A673 (cell line): ENCODE results near the gene RUFY2. TPM values are rescaled to one million over a fixed set of nuclear protein-coding genes. Genes with fewer than 3 reads are reported as not detected.

Experiments
- BruUV-seq: library from RNA; stranded (reverse); fragments of 400-500 nt; replicated peaks from 2 replicates; lab custom pipeline; 2021; lab: Mats Ljungman, UMichigan
- CTCF ChIA-PET: fragments of 300-600 bp; sonication (Branson Sonifier 250); formaldehyde crosslinking; loops from one replicate; lab custom pipeline; 2022; ENCODE audit warnings: antibody characterized with exemption; lab: Charles Lee
- POLR2A ChIA-PET: fragments of 300-600 bp; sonication (Branson Sonifier 250); formaldehyde crosslinking; loops from one replicate; lab custom pipeline; 2022; ENCODE audit warnings: antibody characterized with exemption; ENCODE audit not compliant: low non-redundant PET; lab: Charles Lee
- DNase-seq: peaks from one replicate; pipeline ENCODE4 v3.0.0-alpha.2; 2015; ENCODE audit warnings: low spot score
- H3K27ac ChIP-seq: fragments of 200-600 bp; sonication (generic); 2 replicates; pipeline ENCODE4 v1.5.1; 2016; ENCODE audit warnings: mixed run types, low read depth, mild to moderate bottlenecking, mixed read lengths, antibody characterized with exemption, low read length; ENCODE audit not compliant: poor library complexity, severe bottlenecking
- H3K27me3 ChIP-seq: fragments of 200-600 bp; sonication (generic); replicated peaks from 2 replicates; pipeline ENCODE4 v1.6.1; 2017; ENCODE audit warnings: mixed run types, low read depth, mild to moderate bottlenecking, mixed read lengths, antibody characterized with exemption, low read length; ENCODE audit not compliant: insufficient read depth, poor library complexity
- H3K36me3 ChIP-seq: fragments of 200-600 bp; sonication (generic); 2 replicates; pipeline ENCODE4 v1.6.1; 2016; ENCODE audit warnings: mixed run types, mild to moderate bottlenecking, mixed read lengths, antibody characterized with exemption, low read length; ENCODE audit not compliant: insufficient read depth, poor library complexity, severe bottlenecking
- H3K4me1 ChIP-seq: fragments of 200-600 bp; sonication (generic); 2 replicates; pipeline ENCODE4 v1.6.1; 2017; ENCODE audit warnings: mixed run types, mild to moderate bottlenecking, mixed read lengths, antibody characterized with exemption, low read length; ENCODE audit not compliant: insufficient read depth, poor library complexity, severe bottlenecking
- H3K4me3 ChIP-seq: fragments of 200-600 bp; sonication (generic); 2 replicates; pipeline ENCODE4 v1.5.1; 2016; ENCODE audit warnings: low read depth, mixed run types, mild to moderate bottlenecking, mixed read lengths, low read length; ENCODE audit not compliant: poor library complexity, severe bottlenecking
- H3K9me3 ChIP-seq: fragments of 200-600 bp; sonication (generic); 2 replicates; pipeline ENCODE4 v1.6.1; 2016; ENCODE audit warnings: mixed run types, low read depth, mild to moderate bottlenecking, mixed read lengths, antibody characterized with exemption, low read length; ENCODE audit not compliant: poor library complexity, severe bottlenecking
- CTCF ChIP-seq: fragments of 300-800, 200-600 bp; sonication (generic); conservative IDR thresholded peaks from 2 replicates; pipeline ENCODE4 v1.5.1; 2017; ENCODE audit warnings: low read depth, mild to moderate bottlenecking, antibody characterized with exemption, low read length, moderate library complexity, mixed read lengths
- EZH2 ChIP-seq: fragments of 200-600 bp; sonication (generic); IDR thresholded peaks from 2 replicates; pipeline ENCODE4 v1.6.1; 2017; ENCODE audit warnings: borderline replicate concordance, low read depth, mild to moderate bottlenecking, mixed read lengths, antibody characterized with exemption, low read length; ENCODE audit not compliant: poor library complexity, severe bottlenecking
- intact Hi-C: fragments of 100-400 bp; cut with micrococcal nuclease; formaldehyde crosslinking; loops from one replicate; pipeline ENCODE4 v1.10.0; 2022; ENCODE audit not compliant: unreplicated experiment
- total RNA-seq: library from RNA; stranded (reverse); gene quantifications from 2 replicates; pipeline ENCODE4 v1.2.3, GENCODE V29; 2021

Gene RUFY2
- total RNA-seq, 1 experiment from 2014 or later = 25.8 TPM

- H3K4me3 ChIP-seq = no peak overlapping the region
- ChIA-PET CTCF (no interaction called here), POLR2A (no interaction called here)
- peaks cover 39% of the 10 kb centered on the region for H3K36me3 ChIP-seq
- H3K9me3 ChIP-seq = no peaks in the 10 kb centered on the region
- H3K4me1 ChIP-seq = no peaks in the 10 kb centered on the region
- no peaks in the 10 kb centered on the region for H3K27me3 ChIP-seq
- TF ChIP-seq EZH2 (no peak), CTCF (no peak)
- no peak for DNase-seq
- no peak overlapping the region for H3K27ac ChIP-seq
- intact Hi-C loops = no loop called here
- BruUV-seq = no TSS peak
Measured at GRCh38 chr10:68442971-68443370, 35.9 kb upstream of the RUFY2 start.

GRCh38 chr10:68440898-68441297, 33.8 kb upstream of the RUFY2 start:
- no peaks in the 10 kb centered on the region for H3K9me3 ChIP-seq
- no peak for TF ChIP-seq EZH2
- TF ChIP-seq CTCF = no peak
- no TSS peak for BruUV-seq
- H3K4me3 ChIP-seq = no peak overlapping the region
- no peaks in the 10 kb centered on the region for H3K27me3 ChIP-seq
- H3K4me1 ChIP-seq = no peaks in the 10 kb centered on the region
- no peak for DNase-seq
- intact Hi-C loops = no loop called here
- no peak overlapping the region for H3K27ac ChIP-seq
- CTCF ChIA-PET = interaction anchor here (0.6 to 1.4 kb wide), 2 partner anchors 19 to 34 kb away, joined by 3 read pairs; partner anchors contain the start of gene RUFY2
- POLR2A ChIA-PET = interaction anchor here (0.7 kb wide), 1 partner anchor 537 kb away, joined by 4 read pairs; no protein-coding TSS in a partner anchor
- H3K36me3 ChIP-seq = peaks cover 49% of the 10 kb centered on the region

GRCh38 chr10:68435803-68436202, 28.7 kb upstream of the RUFY2 start:
- DNase-seq = no peak
- no peaks in the 10 kb centered on the region for H3K27me3 ChIP-seq
- H3K36me3 ChIP-seq = peaks cover 37% of the 10 kb centered on the region
- no peak overlapping the region for H3K27ac ChIP-seq
- H3K4me1 ChIP-seq = no peaks in the 10 kb centered on the region
- no peaks in the 10 kb centered on the region for H3K9me3 ChIP-seq
- intact Hi-C loops = no loop called here
- ChIA-PET CTCF (no interaction called here), POLR2A (no interaction called here)
- no TSS peak for BruUV-seq
- no peak overlapping the region for H3K4me3 ChIP-seq
- TF ChIP-seq EZH2 (no peak), CTCF (no peak)
